C4-2B (cell line): ENCODE measurements around the gene FBF1.

Source experiments
- ZFX ChIP-seq: fragments of 450-650 bp; IDR thresholded peaks from 2 replicates; pipeline ENCODE4 v1.6.1; 2017
- TF ChIP-seq, protein P1 (sequence below): fragments of 450-650 bp; conservative IDR thresholded peaks from 2 replicates; pipeline ENCODE4 v1.5.1; 2017; ENCODE audit warnings: mild to moderate bottlenecking

DNA sequence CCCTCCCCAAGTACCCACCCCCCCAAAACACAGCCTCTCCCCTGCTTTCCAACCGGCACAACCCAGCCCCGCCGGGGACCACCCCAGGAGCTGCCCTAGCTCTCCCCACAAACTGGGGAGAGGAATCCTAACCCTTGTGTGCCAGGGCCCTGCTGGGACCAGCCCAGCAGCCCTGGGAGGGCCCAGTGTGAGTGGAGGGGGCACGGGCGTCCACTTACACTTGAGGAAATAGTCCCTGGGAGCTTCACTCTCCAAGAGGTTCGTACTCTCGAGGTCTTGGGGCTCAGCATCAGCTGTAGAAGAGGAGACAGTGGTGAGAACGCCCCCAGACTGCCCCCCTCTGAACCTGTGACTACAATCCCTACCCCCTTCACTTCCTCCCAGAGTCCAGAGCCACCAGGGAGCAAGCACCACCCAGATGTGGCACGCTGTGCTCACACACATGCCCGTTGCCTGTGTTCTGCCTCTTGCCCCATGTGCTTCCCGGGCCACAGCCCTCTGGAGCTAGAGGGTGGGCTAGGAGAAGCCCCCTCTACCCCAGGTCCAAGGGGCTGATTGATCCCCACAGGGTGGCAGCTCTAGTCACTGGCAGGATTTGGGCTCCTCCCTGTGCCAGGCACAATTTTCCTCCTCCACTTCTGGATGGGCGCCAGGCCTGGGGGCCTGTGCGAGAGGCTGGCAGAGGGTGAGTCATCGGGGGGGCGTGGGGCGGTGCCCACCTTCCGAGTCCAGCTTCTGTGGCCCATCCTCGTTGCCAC lies 65.5 kb downstream of the FBF1 start:
- TF ChIP-seq, protein P1, sequence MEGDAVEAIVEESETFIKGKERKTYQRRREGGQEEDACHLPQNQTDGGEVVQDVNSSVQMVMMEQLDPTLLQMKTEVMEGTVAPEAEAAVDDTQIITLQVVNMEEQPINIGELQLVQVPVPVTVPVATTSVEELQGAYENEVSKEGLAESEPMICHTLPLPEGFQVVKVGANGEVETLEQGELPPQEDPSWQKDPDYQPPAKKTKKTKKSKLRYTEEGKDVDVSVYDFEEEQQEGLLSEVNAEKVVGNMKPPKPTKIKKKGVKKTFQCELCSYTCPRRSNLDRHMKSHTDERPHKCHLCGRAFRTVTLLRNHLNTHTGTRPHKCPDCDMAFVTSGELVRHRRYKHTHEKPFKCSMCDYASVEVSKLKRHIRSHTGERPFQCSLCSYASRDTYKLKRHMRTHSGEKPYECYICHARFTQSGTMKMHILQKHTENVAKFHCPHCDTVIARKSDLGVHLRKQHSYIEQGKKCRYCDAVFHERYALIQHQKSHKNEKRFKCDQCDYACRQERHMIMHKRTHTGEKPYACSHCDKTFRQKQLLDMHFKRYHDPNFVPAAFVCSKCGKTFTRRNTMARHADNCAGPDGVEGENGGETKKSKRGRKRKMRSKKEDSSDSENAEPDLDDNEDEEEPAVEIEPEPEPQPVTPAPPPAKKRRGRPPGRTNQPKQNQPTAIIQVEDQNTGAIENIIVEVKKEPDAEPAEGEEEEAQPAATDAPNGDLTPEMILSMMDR: no peak
- TF ChIP-seq ZFX: no peak
